HG03354 (cell line): ENCODE measurements around the gene PARD3.

ENCODE experiments used
- ATAC-seq: cut with Tn5 transposase; IDR thresholded peaks from one replicate; pipeline ENCODE4 v1.9.1; 2021; ENCODE audit warnings: mild to moderate bottlenecking; ENCODE audit not compliant: unreplicated experiment, poor library complexity, severe bottlenecking

Gene PARD3

GRCh38 chr10:34241226-34242000, 573.7 kb downstream of the PARD3 start:
- ATAC-seq = no peak

- no peak for ATAC-seq
Observed at GRCh38 chr10:34240039-34240438, 575.1 kb downstream of the PARD3 start.

- ATAC-seq = no peak
Observed at GRCh38 chr10:34237898-34238455, 577.1 kb downstream of the PARD3 start.

GRCh38 chr10:34236931-34237330, 578.2 kb downstream of the PARD3 start:
- ATAC-seq = peak; percentile 87

GRCh38 chr10:34235164-34235832, 579.8 kb downstream of the PARD3 start:
- no peak for ATAC-seq

GRCh38 chr10:34232481-34232880, 582.6 kb downstream of the PARD3 start:
- no peak for ATAC-seq

GRCh38 chr10:34231441-34232180, 583.5 kb downstream of the PARD3 start:
- ATAC-seq = no peak

- ATAC-seq = no peak
Observed at GRCh38 chr10:34229917-34230316, 585.2 kb downstream of the PARD3 start.

GRCh38 chr10:34228066-34228465, 587.0 kb downstream of the PARD3 start:
- no peak for ATAC-seq

- ATAC-seq = no peak
Observed at GRCh38 chr10:34224639-34225038, 590.5 kb downstream of the PARD3 start.

GRCh38 chr10:34223658-34224057, 591.4 kb downstream of the PARD3 start:
- no peak for ATAC-seq

GRCh38 chr10:34222359-34222758, 592.7 kb downstream of the PARD3 start:
- ATAC-seq = no peak

GRCh38 chr10:34219753-34220548, 595.1 kb downstream of the PARD3 start:
- no peak for ATAC-seq

GRCh38 chr10:34217524-34217923, 597.6 kb downstream of the PARD3 start:
- ATAC-seq = no peak

GRCh38 chr10:34216348-34216945, 598.6 kb downstream of the PARD3 start:
- ATAC-seq = no peak

- no peak for ATAC-seq
Observed at GRCh38 chr10:34213805-34214197, 601.3 kb downstream of the PARD3 start.

- no peak for ATAC-seq
Observed at GRCh38 chr10:34213193-34213804, 601.8 kb downstream of the PARD3 start.

GRCh38 chr10:34207343-34207742, 607.8 kb downstream of the PARD3 start:
- ATAC-seq = no peak

- no peak for ATAC-seq
Observed at GRCh38 chr10:34206935-34207268, 608.2 kb downstream of the PARD3 start.
